Adipose tissue (tissue), 3 donors: ENCODE results near the gene WDFY1. TPM values are rescaled to one million over a fixed set of nuclear protein-coding genes. Genes with fewer than 3 reads are reported as not detected.
"Not testable (repeated sequence)": the region's sequence is repeated elsewhere in the genome, so short reads cannot be mapped to it uniquely, and the experiment has no call there.

ENCODE experiments used
- H3K27ac ChIP-seq: one replicate; pipeline ENCODE4 v1.5.1; 2013; ENCODE audit warnings: low read depth, low read length
- WGBS, 3 donors: extraction: QIAGEN DNeasy Blood & Tissue Kit; methylation state at CpG; one replicate each; pipeline ENCODE4 v1.1.7; 2013; 5-methylcytosine and 5-hydroxymethylcytosine counted together
- polyA plus RNA-seq, 3 donors: library from polyadenylated mRNA; stranded (reverse); fragments of 200-250 nt; gene quantifications; one replicate each; pipeline ENCODE4 v1.2.3, GENCODE V29; 2013
- donor health status: healthy with polysubstance abuse.
- donor health status: Bipolar disorder and iron deficiency.
- donor health status: healthy.

The WDFY1 gene
- polyA plus RNA-seq, 3 donors, result 10.4 to 19.1 (median 15.7) TPM

DNA sequence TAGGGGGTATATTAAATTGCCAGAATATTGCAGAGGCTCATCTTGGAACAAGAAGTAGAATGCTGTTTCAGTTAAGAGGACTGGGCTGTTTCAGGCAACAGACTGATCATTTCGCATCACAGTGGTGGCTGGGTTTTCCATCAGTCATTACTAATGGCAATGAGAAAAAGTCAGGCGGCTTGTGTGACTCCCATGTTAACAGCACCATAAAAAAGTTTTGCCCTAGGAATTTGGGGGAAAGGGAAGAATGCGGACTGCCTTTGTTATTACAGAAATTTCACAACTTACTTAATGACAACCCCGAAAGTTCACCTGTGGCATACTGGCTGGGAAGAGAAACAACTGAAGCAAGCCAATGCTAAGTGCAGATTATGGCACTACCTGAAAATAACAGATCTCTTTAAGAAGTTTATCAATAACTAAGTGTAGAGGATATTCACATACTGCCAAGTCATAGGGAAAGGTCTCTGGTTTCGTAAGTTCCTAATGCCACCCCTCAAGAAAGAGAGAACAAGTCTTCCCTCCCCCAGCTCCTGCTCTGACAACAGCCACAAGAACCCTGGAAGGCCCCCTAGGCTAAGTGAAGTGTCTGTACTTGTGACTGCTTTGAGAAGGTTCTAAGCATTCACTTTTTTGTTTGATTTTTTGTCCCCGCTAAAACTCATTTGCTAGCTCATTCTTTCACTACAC, 67.3 kb downstream of the WDFY1 start:
- no peak overlapping the region for H3K27ac ChIP-seq
- 74 to 94% (median 81%) methylated on average over 6 of the region's 6 CpGs for WGBS, 3 donors

DNA sequence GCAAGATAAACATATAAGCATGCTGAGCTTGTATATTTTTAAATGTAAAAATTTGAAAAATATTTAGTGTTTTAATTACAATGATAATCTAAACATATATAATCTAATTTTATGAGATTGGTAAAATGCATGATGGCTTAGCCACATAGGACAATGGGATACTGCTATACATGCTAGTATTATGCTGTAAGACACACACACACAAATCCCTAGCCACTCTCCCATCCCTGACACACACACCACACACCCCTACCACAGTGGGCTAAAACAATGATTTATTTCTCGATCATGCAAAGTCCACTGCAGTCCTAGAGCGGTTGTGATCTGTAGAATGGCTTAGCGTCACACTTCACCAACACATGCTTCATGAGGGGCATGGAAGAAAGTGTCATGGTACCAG, 71.5 kb downstream of the WDFY1 start:
- WGBS, 3 donors, result 98 to 99% (median 98%) methylated on average over 3 of the region's 3 CpGs
- no peak overlapping the region for H3K27ac ChIP-seq

DNA sequence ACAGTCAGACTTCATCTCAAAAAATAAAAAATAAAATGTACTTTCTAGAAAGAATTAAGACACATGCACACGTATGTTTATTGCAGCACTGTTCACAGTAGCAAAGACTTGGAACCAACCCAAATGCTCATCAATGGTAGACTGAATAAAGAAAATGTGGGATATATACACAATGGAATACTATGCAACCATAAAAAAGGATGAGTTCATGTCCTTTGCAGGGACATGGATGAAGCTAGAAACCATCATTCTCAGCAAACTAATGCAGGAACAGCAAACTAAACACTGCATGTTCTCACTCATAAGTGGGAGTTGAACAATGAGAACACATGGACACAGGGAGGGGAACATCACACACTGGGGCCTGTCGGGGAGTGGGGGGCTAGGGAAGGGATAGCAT, 72.4 kb downstream of the WDFY1 start:
- not testable (repeated sequence) for H3K27ac ChIP-seq
- 89 to 96% (median 94%) methylated on average over 2 of the region's 2 CpGs for WGBS, 3 donors

DNA sequence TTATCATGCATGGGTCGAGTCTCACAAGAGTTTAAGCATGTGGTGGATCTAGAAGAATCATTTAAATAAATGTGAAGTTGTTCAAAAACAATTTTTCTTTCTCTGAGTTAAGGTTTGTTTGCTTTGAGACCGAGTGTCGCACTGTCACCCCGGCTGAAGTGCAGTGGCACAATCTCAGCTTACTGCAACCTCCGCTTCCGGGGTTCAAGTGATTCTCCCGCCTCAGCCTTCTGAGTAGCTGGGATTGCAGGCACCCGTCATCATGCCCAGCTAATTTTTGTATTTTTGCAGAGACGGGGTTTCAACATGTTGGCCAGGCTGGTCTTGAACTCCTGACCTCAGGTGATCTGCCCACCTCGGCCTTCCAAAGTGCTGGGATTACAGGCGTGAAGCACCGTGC, 73.5 kb downstream of the WDFY1 start:
- WGBS, 3 donors, result 74 to 91% (median 77%) methylated on average over 12 of the region's 12 CpGs
- H3K27ac ChIP-seq, result not testable (repeated sequence)

DNA sequence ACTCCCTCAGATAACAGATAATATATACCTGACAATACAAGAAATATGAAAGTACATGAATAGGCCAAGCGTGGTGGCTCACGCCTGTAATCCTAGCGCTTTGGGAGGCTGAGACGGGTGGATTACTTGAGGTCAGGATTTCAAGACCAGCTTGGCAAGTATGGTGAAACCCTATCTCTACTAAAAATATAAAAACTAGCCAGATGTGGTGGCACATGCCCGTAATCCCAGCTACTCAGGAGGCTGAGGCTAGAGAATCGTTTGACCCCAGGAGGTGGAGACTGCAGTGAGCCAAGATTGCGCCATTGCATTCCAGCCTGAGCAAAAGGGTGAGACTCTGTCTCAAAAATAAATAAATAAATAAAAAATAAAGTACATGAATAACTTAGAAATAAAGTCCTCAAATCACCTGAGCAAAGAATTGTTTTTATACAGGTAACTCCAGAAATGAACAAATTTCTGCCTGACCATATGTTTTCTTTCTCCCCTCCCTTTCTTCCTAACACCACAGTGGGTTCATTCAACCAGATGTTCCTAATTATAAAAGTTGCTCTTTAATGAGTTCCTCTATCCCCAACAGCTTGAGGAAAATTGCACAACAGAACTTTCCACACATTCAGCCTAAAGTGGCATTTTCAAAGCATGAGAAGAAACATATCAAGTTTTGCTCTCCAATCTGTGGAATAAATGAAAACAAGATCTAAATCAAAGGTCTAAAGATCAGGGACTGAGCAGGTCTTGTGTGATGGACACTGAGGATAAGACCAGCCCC, 74.1 kb downstream of the WDFY1 start:
- no peak overlapping the region for H3K27ac ChIP-seq
- WGBS, 3 donors, result 64 to 96% (median 77%) methylated on average over 7 of the region's 7 CpGs

DNA sequence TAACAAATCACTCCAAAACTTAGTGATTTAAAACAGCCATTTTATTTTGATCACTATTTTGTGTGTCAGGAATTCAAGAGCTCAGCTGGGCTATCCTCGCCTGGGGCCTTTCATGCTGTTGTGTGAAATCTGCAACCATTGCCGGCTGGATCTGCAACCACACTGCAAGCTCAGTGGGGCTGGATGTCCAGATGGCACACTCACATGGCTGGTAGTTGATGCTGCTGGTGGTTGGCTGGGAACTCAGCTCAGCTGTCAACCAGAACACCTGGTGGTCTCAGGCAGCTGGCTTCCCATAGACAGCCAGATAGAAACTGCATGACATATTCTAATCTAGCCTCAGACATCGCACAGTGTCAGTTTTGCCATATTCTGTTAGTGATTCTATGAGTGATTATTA, 77.1 kb downstream of the WDFY1 start:
- WGBS, 3 donors, result 79 to 93% (median 92%) methylated on average over 3 of the region's 3 CpGs
- H3K27ac ChIP-seq, result no peak overlapping the region

DNA sequence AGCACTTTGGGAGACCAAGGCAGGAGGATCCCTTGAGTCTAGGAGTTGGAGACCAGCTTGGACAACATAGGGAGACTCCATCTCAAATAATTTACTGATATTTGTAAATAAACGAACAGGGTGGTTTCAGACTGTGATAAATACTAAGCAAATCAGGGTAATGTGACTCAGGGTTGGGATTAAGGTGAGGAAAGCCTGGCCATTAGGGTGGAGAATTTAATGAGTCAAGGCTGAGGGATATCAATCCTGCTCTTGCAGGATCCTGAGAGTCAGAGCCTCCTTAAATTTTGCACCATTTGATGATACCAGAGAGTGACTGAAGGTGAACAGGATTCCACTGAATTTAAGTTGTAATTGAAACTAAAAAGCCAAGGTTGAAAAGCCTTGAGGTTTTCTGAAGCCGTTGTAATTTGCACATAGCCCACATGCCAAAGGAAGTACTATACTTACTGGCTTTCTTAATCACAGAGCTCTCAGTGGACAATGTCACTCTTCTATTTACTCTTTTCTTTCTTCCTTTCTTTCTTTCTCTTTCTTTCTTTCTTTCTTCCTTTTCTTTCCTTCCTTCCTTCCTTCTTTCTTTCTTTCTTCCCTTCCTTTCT, 79.1 kb downstream of the WDFY1 start:
- H3K27ac ChIP-seq, result no peak overlapping the region
- WGBS, 3 donors, result 72 to 77% (median 73%) methylated on average over 2 of the region's 2 CpGs

DNA sequence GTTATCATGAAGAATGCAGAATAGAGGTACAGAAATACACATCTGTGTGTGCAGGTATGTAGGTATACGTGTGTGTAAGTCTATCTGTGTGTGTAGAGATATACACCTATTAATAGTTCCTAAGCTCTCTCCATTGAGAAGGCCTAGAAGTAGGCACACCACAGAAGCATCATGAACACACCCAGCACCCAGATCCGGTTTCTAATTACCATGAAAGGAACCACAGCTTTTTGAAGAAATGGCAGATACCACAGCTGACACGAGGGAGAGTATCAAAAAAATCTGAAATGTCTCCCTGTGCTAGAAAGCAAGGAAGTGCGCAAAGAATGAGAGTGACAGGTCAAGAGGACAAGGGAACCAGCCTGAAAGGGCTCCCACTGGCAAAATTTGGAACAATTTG, 80.0 kb downstream of the WDFY1 start:
- H3K27ac ChIP-seq, result no peak overlapping the region
- WGBS, 3 donors, result 74 to 80% (median 79%) methylated on average over 4 of the region's 4 CpGs

DNA sequence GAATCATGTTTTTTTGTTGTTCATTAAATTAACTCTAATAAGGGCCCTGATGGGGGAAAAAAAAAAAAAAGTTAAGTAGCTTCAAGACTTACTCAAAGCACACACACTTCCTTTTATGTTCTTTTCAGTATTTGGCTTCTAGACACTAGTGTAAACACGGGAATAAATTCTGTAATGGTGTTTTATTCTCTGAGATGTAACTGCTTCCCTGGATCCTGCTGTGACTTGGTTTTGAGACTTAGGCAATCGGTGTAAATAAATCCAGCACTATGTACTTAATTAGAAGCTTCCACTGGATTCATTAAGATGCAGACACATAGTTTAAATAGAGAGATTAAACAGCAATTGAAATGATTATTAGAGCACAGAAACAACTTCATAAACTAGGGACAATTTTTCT, 81.6 kb downstream of the WDFY1 start:
- 78 to 81% (median 78%) methylated on average over 2 of the region's 2 CpGs for WGBS, 3 donors
- no peak overlapping the region for H3K27ac ChIP-seq

DNA sequence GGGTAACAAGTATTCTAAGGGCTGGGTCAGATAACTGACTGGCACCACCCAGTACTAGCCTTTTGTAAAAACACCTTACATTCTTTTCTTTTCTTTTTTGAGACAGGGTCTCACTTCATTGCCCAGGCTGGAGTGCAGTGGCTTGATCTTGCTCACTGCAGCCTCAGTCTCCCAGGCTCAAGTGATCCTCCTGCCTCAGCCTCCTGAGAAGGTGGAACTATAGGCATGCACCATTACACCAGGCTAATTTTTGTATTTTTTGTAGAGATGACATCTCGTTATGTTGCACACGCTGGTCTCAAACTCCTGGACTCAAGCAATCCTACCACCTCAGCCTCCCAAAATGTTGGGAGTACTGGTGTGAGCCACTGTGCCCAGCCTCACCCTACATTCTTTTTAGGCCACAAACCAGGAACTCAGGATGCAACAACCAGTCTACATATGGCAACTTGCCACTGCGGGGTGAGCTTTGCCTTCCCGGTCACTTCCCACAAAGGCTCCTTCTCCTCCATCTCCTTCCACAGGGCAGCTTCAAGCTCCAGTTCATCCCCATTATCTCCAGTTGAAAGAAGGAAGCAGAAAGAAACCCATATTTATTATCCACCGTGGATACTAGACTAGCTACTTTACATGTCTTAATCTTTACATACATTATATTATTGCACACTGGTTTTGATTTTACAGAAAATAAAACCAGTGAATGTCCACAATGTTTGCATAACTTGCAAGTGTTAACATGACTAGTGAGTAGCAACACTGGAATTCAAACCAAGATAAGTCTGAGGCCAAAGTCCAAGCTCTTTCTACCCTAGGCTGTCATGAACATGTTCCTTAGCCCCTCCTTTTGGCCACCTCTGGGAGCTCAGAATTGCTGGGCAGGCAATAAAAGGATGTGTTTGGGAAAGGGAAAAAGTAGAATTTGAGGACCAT, 84.1 kb downstream of the WDFY1 start:
- WGBS, 3 donors, result 31 to 78% (median 76%) methylated on average over 5 of the region's 5 CpGs
- H3K27ac ChIP-seq, result no peak overlapping the region

DNA sequence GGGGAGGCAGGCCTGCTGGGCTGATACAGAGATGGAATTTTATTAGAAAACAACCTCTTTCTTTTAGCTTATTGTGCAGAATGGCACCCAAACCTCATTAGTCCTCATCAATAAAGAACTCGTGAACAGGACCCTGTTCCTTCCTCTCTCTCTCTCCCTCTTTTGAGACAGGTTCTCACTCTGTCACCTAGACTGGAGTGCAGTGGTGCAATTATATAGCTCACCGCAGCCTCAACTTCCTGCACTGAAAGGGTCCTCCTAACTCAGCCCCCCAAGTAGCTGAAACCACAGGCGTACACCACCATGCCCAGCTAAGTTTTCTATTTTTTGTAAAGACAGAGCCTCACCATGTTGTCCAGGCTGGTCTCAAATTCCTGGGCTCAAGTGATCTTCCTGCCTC, 86.1 kb downstream of the WDFY1 start:
- no peak overlapping the region for H3K27ac ChIP-seq
- 67 to 100% (median 78%) methylated on average over 3 of the region's 3 CpGs for WGBS, 3 donors

DNA sequence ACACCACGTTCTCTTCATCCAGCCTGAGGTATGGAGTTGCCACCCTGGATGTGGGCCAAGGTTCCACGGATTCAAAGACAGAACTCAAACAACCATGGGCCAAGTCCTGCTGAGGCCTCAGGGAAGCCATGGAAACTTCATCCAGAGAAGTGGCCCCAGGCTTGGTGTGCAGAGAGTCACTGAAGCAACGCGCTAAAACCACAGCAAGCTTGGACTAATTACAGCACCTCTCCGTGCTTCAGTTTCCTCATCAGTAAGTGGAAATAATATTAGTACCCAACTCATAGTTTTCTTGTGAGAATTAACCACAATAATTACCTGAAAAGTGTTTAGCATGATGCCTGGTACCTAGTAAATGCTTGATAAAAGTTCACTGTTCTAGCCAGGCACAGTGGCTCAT, 88.6 kb downstream of the WDFY1 start:
- 71 to 72% (median 72%) methylated on average over 5 of the region's 5 CpGs for WGBS, 3 donors
- H3K27ac ChIP-seq, result no peak overlapping the region

DNA sequence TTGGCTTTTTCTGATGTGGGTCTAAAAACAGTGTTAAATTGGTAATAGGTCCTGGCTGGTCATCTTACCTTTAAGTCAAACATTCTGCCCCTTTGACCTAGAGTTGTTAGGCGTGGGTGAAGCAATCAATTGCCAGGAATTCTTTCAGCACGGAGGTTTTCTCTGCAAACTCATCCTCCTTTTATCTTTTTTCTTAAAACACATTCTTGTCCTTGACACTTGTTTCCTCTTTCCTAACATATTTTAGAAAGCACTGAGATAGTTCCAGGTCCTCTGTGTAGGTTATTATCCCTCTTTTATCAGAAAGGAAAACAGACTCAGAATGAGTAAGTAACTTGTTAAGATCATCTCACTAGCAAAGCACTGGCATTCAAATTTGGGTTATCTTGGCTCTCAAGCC, 89.1 kb downstream of the WDFY1 start:
- no peak overlapping the region for H3K27ac ChIP-seq
- 29 to 70% (median 40%) methylated on average over 2 of the region's 2 CpGs for WGBS, 3 donors

DNA sequence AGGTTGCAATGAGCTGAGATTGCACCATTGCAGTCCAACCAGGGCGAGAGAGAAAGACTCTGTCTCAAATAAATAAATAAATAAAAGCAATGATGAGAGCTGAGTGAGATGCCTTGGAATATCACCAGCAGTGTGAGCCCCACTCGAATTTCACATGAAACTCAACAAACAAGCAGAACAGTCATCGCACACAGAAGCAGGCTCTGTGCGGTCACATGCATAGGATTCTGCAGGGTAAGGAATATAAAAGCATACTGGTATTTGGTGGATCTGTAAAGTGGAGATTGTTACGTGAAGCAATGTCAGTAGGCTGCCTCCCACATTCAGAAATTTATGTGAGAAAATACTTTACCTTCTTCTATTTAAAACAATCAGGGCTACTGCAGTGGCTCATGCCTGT, 89.7 kb downstream of the WDFY1 start:
- H3K27ac ChIP-seq, result no peak overlapping the region
- WGBS, 3 donors, result 87 to 92% (median 90%) methylated on average over 5 of the region's 5 CpGs

DNA sequence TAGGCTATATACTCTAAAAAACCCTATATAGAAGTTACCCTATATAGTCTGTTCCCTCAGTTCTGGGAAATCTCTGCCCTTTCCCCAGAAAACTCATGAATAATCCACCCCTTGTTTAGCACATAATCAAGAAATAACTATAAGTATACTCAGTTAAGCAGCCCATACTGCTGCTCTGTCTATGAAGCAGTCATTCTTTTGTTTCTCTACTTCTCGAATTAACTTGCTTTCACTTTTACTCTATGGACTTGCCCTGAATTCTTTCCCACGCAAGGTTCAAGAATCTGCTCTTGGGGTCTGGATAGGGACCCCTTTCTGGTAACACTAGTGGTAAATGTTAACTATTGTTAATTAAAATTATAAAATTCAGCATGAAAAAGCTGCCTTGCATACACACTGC, 90.4 kb downstream of the WDFY1 start:
- WGBS, 3 donors, result 84 to 91% (median 91%) methylated on average over 2 of the region's 2 CpGs
- H3K27ac ChIP-seq, result no peak overlapping the region

DNA sequence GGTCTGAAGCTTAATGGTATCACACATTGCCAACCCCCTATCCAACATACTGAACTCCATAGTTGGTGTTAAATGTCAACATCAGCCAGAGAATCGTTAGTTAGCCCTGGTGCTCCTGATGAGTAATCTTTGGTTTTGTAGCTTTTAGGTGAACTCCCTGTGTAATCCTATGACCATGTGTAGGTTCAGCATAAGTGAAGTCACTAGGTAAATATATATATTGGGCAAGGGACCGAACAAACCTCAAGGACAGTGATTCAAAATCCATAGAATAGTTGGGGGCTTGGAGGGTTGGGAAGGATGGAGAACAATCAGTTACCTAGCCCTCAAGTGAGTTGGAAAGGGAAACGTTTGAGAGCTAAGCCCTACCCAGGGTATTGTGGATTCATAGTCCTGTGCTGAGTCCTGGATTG, 91.7 kb downstream of the WDFY1 start:
- 81 to 91% (median 90%) methylated on average over 3 of the region's 3 CpGs for WGBS, 3 donors
- H3K27ac ChIP-seq, result no peak overlapping the region

DNA sequence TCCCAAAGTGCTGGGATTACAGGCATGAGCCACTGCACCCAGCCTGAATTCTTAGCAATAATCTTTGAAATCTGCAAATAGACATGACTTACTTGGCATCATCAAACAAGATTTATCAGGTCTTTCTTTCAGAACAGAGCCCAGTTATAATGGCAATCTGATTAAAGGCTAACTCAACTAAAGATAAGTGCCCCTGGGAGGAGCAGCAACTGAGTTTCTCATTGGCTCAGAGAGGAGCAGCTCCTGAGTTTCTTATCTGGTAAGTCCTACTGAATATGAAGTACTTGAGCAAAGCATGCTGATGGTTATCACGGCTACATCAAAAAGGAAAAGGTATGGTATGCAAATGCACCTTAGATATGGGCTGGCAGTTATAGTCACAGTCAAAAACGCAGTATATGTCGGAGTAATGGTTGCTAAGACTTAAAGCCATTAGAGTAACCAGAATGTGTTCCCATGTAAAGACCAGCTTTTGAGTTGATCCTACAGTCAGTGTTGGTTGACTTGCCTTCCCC, 92.8 kb downstream of the WDFY1 start:
- H3K27ac ChIP-seq, result no peak overlapping the region
- 89 to 96% (median 92%) methylated on average over 3 of the region's 3 CpGs for WGBS, 3 donors

DNA sequence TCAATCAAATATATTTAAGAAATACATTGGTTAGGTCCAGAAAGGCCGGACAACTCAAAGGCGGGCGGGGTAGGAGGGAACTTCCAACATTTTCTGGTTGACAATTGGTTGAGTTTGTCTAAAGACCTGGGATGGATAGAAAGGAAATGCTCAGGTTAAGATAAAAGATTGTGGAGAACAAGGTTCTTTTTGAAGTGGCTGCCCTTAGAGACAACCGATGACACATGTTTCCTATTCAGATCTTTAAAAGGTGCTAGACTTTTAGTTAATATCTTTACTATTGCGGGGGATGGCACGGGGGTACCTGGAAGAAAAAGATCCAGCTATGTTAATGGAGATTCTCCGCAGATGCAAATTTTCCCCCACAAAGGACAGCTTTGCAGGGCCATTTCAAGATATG, 97.7 kb downstream of the WDFY1 start:
- no peak overlapping the region for H3K27ac ChIP-seq
- WGBS, 3 donors, result 95 to 96% (median 96%) methylated on average over 7 of the region's 7 CpGs
